GM19397 (cell line): ENCODE data around the gene LMF1.
"Not testable (repeated sequence)": the region's sequence is repeated elsewhere in the genome, so short reads cannot be mapped to it uniquely, and the experiment has no call there.

Experiments used
- ATAC-seq: cut with Tn5 transposase; IDR thresholded peaks from one replicate; pipeline ENCODE4 v1.9.1; 2021; ENCODE audit warnings: mild to moderate bottlenecking, moderate library complexity; ENCODE audit not compliant: unreplicated experiment

Gene LMF1

DNA sequence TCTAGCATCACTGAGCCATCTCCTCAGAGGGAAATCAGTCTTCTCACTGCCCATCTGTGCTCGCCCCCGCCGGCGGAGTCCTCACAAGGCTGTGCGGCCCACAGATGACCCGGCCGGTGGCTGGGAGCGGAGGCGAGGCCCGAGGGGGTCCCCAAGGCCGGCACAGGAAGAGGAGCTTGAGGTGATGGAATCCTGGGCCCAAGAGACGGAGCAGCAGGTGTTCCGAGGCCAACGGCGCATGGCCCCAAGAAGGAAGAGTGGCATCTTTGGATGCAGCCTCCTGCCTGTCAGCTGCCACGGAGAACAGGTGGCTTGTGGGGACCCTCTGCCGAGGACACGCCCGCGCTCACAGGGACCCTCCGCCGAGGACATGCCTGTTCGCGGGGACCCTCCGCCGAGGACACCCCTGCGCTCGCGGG is 97.5 kb downstream of the LMF1 start:
- ATAC-seq = no peak

DNA sequence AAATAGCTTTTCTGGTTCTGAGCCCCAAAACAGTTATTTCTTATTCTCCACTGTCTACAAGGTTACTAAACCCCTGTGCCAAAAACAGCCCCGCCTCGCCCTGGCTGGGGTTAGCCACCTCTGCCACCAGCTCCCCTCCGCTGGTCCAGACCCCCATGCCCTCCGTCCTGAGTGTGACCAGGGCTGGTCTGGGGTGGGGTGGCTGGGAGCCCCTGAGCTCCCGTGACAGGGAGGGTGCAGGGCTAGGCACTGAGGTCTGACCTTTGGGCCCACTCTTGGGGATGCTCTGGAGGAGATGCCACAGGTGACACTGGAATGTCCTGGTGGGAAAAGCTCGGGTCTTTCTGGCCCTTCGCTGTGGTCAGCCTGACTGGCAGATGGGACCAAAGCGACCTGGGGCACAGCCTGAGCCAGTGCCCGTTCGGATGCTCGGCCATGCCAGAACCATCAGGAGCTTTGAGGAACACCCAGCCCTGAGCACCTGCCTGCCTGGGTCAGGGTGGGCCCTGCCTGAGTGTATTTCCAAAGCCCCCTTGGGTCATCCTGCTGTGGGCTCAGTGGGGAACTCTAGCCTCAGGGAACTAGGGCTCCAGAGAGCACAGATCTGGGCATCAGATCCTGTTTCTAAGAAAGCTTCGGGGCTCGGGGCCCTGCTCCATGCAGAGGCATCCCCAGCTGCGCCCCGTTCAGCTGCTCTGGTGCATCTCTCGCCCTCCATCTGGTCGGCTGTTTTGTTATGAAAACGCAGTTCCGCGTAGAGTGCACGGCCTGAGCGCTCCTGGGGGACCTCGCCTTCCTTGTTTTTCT is 98.1 kb downstream of the LMF1 start:
- ATAC-seq = no peak

DNA sequence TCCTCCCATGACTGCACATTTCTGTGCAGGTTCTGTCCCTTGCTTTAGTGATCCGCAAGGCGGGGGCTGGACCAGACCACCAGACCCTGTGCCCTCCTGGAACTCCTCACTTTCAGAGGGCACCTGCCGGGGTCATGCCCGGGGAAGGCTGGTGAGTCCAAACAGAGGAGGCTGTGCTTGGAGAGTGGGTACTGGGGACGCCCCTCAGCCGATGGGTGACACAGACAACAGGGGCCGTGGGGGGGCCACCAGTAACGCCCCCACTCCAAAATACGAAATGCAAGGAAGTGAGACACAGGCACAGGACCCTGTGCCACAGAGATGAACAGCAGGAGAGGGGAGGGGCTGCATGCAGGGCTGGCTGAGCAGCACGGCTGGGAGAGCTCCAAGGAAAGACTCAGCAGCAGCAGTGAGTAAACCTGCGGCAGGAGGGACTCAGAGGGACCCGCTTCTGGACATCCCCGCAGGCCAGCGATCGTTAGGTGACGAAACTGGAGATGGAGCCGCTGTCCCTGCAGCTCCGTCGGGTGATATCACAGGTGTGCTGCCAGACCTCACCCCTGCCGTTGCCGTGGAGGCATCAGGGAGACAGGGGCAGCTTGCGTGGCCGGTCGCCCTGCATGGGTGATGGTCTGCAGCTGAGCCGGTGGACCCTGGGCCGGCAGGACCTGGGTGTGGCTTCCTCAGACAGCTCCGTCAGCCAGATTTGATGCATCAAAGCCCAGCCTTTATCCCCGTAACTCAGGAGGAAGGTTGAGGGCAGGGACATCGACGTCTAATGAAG is 99.0 kb downstream of the LMF1 start:
- no peak for ATAC-seq

DNA sequence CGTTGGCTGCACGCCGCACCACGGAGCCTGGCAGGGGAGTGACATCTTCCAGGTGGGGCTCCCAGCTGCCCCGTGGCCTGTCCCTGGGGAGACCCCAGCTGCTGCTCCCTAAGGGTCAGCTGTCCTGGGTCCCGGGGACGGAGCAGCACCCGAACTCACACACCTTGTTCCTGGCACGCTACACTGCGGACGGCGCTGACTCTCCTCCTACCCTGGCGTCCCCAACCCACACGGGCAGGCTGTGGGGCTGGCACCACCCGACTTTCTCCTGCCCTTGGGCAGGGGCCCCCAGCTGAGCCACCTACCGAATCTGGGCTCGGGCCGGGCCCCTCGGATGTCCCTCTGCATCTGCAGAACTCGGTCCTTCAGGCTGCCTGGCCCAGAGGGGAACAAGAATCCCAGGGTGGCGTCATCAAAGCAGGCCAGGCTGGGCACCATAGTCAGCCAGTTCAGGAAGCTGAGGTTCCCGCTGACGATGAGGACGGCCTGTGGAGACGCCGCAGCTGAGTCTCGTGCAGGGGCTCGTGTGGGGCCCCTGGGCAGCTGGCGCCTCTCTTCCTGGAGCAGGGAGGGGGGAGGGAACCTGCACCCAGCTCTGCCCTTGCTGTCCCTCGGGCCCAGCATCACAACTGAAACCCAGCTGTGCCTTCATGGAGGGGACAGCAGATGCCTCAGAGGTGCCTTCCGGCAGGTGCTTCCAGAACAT is 99.8 kb downstream of the LMF1 start:
- no peak for ATAC-seq

DNA sequence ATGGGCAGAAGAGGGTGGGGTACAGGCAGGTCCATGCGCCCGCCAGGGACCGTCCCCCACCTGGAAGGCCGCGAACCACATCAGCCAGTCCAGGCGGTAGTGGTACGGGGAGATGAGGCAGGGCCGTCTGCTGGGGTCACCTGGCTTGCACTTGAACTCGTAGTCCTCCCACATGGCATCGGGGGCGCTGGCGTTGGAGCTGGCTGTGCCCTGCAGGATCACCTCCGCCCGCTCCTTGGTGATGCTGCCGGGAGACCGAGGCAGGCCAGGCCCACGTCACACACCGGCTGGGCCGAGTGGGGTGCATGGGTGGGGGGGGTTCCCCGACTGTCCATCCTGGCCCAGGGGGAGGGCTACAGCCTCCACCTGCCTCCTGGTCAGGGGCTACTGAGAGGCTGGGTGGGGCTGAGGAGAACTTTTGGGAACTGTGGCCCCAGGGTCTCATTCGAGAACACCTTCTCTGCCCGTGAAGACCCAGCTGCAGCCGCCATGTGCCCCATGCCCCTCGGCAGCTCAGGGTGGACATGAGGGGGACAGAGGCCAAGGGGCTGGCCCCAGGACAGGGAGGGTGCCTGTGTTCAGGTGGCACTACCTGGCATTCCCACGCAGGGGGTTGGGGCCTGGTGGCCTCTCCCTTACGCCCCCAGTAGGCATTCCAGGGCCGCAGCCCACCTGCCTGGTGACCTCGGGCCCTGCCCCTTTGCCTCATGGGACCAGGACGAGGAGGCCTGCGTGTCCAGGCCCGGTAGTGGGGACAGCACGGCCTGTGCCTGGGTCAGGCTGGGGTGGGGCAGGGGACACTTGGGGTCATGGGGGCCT is 100.8 kb downstream of the LMF1 start:
- ATAC-seq = no peak

DNA sequence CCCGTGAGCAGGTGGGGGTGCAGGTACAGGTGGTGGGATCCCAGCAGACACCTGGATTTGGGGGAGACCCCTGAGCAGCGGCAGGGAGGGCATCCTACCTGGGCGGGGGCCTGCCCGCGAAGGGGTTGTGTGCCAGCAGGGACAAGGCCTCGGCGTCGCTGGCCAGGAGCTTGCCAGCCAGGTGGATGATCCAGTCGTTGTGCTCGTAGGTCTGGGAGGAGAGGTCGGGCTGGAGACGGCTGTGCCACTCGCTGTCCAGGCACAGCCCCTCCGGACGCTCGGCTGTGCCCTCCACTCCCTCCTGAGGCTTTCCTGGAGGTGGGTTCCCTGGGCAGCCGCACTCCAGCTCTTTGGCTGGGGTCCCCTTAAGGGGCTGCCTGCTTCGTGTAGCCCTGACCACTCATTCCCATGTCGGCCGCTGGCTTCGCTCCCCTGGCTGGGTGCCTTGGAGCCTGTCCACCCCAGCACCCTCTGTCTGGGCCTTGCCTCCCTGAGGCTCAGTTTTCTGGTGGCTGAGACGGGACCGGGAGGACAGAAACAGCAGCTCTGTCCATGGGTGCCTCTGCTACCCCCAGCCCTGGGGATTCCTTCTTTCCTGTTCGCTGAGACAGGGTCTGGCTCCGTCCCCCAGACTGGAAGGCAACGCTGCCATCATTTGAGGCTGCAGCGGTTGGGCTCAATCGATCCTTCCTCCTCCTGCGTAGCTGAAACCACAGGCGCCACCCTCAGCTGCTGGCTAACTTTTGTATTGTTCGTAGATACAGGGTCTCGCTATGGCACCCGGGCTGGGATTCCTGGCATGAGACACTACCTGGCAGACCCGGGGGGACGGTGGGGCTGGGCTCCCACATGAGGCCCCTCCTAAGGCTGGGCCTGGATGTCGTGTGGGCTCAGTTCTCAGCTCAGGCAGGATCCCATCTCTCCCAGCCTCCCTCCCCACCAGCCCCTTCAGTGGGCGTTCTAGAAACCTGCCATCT is 101.7 kb downstream of the LMF1 start:
- ATAC-seq = no peak

DNA sequence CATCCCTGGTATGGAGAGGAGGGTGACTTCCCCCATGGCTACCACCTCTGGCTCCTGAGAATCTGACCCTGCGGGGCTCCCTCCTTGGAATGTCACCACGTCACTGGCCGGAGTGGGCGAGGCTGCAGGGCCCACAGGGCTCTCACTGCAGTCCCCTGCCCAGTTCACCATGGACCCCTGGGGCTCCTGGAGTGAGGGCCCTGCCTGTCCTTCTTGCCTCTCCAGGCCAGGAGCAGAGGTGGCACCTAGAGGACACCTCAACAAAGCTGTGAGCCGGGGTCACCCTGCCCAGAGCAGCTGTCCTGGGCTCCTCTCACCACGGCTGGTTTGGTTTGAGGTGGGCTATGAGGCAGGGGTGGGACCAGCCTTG is 102.4 kb downstream of the LMF1 start:
- no peak for ATAC-seq

DNA sequence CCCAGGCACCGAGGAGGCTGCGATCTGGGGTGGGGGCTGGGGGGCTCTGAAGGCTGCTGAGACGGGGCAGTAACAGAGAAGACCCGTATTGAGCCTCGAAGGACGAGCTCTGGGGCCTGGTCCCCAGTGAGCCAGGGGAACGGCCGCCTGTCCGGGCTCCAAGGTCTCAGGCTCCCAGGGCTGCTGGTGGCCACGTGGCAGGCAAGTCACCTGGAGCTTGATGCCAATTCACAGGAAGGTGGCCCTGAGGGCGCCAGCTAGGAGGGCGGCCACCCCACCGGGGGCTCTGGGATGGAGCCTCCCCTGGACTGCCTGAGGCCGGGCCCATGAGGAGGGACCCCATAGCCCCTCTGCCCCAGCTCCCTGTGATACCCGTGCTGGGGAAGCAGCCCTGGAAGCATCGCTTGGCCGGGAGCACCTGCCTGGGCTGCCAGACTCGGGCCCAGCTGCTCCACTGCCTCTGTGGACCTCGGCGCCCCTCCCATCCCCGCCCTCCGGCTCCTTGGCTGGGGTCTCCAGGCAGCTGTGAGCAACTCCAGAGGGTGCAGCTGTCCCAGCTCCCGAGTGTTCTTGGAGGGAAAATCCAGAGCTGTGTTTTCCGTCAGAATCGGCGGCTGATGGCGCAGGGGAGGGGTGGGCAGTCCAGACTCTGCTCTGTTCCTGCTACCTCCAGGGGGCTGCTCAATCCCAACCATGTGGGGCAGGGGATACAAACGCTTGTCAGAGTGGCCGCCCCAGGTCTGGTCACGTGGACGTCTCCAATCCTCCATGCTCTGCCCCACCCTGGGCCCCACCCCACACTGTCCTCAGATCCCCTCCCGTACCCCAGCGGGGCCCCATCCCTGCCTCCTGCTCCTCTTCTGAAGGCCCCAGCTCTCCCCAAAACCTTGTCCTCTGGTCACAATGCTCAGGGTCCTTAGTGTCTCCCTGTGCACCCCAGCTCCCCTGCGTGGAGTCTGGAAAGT is 103.1 kb downstream of the LMF1 start:
- ATAC-seq = no peak

DNA sequence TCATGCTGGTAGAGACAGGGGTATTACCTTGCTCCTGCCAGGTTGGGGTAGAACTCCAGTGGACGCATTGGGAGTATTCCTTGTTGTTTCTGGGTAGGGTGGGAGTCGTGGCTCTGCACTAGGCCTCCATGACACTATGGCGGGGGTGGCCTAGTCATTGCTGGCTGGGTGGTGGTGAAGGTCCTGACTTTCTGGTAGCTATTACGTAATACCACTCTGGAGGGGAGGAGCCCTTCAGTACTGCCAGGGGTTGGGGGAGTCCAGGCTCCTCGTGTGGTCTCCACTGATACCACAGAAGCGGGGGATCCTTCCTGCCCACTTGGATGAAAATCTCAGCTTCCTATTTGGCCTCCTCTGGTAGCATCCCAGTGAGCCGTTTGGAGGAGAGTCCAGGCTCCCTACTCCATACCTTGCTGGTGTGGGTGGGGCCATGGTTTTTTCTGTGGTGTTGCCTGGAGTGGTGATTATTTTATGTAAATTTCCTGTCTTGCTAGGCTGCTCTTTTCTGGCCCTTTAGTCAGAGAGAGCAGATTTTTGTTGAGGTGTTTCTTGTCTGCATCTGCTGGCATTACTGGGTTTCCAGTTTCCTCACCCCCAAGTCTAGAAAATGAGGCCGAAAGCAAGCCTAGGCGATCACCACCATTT is 104.4 kb downstream of the LMF1 start:
- no peak for ATAC-seq

DNA sequence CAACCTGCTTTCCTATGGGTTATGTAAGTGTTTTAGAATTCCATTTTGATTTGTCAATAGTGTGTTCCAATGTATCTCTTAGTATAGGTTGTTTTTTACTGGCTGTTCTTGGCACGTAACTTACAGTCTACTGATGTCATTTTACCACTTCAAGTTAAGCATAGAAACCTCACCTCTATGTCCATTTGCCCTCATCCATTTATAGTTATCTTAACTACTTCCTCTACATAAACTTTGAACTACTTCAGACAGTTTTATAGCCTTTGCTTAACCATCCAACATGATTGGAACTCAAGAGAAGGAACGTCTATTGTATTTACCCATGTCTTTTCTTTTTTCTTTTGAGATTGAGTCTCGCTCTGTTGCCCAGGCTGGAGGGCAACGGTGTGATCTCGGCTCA is 105.8 kb downstream of the LMF1 start:
- no peak for ATAC-seq

DNA sequence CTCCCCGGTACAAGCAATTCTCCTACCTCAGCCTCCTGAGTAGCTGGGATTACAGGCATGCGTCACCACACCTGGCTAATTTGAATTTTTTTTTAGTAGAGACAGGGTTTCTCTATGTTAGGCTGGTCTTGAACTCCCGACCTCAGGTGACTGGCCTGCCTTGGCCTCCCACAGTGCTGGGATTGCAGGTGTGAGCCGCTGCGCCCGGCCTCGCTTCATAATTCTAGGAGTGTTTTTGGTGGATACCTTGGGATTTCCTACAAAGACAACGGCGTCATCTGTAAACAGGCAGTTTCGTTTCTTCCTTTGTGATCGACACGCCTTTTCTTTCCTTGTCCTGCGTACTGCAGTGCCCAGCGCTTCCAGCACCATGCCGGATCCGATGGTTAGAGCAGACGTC is 109.3 kb downstream of the LMF1 start:
- no peak for ATAC-seq

DNA sequence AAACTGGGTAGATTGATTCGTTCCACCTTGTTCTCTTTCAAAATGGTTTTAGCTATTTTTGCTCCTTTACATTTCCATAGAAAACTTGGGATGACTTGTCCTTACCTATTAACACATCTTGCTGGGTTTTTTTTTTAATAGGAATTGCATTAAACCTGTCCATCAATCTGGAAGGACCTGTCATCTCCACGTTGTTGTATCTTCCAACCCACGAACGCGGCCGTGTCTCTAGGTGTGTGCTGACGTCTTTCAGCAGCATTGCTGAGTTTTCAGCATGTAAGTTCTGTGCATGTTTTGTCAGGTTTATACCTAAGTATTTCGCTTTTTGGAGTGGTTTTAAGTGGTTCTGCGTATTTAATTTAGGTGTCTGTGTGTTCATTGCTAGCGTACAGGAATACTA is 109.9 kb downstream of the LMF1 start:
- ATAC-seq = no peak

DNA sequence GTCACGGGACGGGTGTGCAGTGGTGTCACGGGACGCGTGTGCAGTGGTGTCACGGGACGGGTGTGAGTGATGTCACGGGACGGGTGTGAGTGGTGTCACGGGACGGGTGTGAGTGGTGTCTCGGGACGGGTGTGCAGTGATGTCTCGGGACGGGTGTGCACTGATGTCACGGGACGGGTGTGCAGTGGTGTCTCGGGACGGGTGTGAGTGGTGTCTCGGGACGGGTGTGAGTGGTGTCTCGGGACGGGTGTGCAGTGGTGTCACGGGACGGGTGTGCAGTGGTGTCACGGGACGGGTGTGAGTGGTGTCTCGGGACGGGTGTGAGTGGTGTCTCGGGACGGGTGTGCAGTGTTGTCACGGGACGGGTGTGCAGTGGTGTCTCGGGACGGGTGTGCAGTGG is 111.8 kb downstream of the LMF1 start:
- ATAC-seq = not testable (repeated sequence)

DNA sequence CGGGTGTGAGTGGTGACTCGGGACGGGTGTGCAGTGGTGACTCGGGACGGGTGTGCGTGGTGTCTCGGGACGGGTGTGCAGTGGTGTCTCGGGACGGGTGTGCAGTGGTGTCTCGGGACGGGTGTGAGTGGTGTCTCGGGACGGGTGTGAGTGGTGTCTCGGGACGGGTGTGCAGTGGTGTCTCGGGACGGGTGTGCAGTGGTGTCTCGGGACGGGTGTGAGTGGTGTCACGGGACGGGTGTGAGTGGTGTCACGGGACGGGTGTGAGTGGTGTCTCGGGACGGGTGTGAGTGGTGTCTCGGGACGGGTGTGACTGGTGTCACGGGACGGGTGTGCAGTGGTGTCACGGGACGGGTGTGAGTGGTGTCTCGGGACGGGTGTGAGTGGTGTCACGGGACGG is 112.3 kb downstream of the LMF1 start:
- not testable (repeated sequence) for ATAC-seq

DNA sequence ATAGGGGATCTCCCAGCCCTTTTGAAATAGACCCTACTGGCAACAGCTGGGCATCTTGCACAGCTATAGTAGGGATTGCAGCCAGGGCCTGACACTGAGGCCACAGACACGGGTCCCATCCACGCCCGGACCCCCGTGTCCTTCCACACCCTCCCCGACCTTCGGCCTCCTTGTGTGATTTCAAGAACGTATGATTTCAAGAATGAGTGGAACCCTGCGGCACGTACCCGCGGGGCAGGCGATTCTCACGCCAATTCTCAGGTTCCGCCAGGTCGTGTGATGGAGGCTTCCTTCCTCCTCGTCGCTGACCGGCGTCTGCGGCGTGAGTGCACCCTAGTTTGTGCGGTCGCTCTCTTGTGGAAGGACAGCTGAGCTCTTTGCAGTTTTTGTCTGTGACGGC is 114.0 kb downstream of the LMF1 start:
- ATAC-seq = no peak

DNA sequence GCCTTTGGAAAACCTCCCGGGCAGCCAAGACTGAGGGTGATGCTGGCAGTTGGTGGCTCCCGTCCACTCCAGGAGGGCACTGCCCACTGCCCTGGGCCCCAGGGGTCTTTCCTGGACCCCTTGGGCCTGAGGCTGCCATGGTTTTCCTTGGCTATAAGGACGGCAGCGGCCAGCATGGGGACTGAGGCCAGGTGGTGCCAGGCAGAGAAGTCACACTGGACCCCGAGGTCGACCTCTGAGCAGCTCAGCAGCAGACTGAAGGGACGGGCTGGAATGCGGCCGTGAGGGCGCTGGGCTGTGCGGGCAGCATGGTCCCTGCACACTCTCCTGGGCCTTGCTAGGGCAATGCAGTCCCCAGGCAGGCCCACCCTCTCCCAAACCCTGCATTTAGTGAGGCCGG is 114.7 kb downstream of the LMF1 start:
- no peak for ATAC-seq

DNA sequence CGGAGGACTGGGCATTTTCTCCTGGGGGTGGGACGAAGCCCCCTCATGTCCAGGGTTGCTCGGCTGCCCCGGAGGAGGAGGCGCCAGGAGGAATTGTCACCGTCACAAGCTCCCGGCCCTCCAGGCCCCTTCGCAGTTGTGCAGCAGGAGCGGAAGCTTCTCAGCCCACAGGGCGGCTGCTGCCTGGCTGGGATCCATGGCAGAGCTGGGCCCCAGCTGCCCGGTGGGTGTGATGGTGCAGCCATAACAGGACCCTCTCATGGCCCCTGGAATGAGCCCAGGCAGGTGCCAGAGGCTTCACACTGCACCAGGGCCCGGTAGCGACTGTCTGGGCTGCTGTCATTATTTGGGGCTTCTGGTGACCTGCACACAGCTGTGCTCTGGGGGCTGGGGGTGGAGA is 115.3 kb downstream of the LMF1 start:
- no peak for ATAC-seq

DNA sequence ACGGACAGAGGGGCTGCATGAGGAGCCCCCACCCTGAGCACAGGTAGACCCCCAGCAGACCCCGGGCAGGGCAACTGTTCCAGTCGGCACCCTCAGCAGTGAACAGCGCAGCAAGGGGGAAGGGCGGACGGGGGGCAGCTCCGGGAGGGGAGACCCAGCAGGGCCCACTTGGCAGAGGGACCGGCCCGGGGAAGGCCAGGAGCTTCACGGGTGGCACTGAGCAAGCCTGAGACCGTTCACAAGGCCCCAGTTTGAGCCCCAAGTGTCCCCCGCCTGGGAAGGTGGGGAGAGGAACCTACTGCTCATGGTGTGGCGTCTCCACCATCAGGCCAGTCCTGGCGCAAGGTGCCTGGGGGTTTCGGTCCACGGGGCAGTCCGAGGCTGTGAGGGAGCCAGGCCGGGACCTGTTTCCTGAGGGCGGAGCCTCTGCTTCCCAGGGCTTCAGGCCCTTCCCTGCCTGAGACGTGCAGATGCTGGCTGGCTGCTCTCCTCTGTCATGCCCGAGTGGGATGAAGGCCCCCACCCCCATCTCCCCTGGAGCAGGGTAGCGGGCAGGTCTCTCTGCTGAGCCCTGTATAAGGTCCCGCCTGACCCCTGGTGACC is 115.9 kb downstream of the LMF1 start:
- ATAC-seq = no peak
